ENCODE measurements around the gene CASZ1. TPM values are rescaled to one million over a fixed set of nuclear protein-coding genes. Genes with fewer than 3 reads are reported as not detected.

Gene CASZ1
- polyA plus RNA-seq, 1 experiment, result 0.64 TPM

DNA sequence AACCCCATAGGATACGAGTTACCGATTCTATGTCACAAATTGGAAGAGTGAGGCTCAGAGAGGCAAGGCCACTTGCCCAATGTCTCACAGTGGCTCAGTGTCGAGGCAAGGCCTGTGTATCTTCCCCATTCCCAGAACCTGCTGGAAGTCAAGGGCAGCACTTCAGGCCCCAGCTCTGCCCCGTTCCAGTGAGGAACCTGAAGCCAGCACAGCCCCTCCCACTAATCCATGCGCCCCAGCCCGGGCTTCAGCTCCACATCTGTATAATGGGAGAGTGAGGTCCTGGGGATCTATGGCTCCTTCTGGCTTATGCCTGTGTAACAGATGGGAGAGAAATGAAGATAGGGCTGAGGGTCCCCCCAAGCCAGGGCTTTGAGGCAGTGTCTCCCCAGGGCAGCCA is 56.3 kb downstream of the CASZ1 start:
- Histone ChIP-seq H3K4me3 (ENCODE audit: low read depth, low read length) (no peak overlapping the region), H3K27me3 (ENCODE audit: control insufficient read depth, insufficient read depth, low read length) (peaks cover 16% of the 10 kb centered on the region), H3K36me3 (ENCODE audit: control insufficient read depth, insufficient read depth, low read length) (no peaks in the 10 kb centered on the region)
- ChIA-PET POLR2A (no interaction called here), CTCF (interaction anchor here (1.5 kb wide), 1 partner anchor 9 kb away, joined by 4 read pairs; no protein-coding TSS in a partner anchor)
- TF ChIP-seq, protein P1, sequence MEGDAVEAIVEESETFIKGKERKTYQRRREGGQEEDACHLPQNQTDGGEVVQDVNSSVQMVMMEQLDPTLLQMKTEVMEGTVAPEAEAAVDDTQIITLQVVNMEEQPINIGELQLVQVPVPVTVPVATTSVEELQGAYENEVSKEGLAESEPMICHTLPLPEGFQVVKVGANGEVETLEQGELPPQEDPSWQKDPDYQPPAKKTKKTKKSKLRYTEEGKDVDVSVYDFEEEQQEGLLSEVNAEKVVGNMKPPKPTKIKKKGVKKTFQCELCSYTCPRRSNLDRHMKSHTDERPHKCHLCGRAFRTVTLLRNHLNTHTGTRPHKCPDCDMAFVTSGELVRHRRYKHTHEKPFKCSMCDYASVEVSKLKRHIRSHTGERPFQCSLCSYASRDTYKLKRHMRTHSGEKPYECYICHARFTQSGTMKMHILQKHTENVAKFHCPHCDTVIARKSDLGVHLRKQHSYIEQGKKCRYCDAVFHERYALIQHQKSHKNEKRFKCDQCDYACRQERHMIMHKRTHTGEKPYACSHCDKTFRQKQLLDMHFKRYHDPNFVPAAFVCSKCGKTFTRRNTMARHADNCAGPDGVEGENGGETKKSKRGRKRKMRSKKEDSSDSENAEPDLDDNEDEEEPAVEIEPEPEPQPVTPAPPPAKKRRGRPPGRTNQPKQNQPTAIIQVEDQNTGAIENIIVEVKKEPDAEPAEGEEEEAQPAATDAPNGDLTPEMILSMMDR (IDR thresholded peaks at IDR 0.05; ENCODE audit: insufficient read depth, low read depth, low read length), result no peak
- DNase-seq (ENCODE audit: low read depth), result no peak

DNA sequence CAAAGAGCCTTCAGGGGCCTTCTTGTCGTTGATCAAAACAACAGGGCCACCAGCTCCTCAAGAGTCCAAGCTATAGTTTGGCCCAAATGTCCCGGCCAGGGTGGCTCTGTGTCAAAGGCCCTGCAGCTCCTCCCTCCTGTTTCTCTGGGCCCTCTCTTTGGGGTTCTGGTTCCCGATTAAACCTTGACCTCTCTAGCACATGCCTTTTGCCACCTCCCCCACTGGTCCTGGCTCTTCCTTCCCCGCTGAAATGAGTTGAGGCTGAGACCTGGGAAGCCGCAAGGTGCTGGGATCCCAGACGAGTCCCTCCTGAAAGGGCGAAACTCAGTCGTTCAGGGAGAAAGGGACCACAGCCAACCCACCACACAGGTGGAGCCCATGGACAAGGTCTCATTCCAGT is 56.9 kb downstream of the CASZ1 start:
- TF ChIP-seq, protein P1 (IDR thresholded peaks at IDR 0.05; ENCODE audit: insufficient read depth, low read depth, low read length), result no peak
- POLR2A ChIA-PET, result no interaction called here
- DNase-seq (ENCODE audit: low read depth), result no peak
- H3K36me3 ChIP-seq (ENCODE audit: control insufficient read depth, insufficient read depth, low read length), result no peaks in the 10 kb centered on the region
- peaks cover 19% of the 10 kb centered on the region for H3K27me3 ChIP-seq (ENCODE audit: control insufficient read depth, insufficient read depth, low read length)
- CTCF ChIA-PET, result no interaction called here
- H3K4me3 ChIP-seq (ENCODE audit: low read depth, low read length), result no peak overlapping the region

DNA sequence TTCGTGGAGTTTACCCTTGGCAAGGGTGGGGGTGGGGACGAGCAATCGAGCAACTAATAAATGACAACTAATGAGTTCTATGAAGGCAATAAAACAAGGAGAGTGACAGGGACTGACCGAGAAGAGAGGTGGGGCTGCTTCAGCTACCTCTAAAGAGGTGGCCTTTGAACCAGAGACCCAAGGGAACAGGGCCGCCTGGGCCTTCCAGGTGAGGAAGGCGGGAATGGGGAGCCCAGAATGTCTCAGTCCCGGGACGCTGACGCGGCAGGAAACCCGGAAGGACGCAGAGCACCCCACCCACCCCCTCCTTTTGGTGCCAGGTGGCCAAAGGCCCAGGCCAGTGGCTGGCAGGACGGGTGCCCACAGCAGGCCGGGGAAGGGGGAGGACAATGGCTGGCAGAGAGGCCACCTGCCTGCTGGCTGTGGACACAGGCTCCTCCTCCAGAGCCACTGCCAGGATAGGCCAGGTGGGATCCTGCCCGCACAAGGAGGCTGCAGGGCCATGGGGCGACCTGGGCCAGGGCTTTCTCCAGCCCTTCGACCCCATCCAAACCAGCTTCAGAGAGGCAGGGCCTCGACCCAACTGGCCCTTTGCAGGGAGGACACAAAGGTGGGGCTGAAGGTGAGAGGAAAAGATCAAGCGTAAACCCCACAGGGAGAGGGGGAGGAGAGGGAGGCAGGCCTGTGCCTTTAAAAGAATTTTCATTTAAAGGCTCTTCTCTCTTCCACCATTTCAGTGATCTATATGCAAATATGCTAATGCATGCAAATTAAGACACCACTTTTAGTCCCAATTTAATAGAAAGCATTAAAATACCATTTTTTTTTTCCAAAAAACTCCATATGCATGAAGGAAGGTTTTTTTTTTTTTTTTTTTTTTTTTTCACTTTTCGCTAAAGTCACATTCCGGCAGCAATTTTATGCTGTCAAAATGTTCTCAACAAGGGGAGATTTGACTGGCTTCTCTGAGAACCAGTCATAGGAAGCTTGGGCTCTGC is 58.1 kb downstream of the CASZ1 start:
- POLR2A ChIA-PET, result no interaction called here
- TF ChIP-seq, protein P1 (IDR thresholded peaks at IDR 0.05; ENCODE audit: insufficient read depth, low read depth, low read length), result no peak
- no peak for DNase-seq (ENCODE audit: low read depth)
- peaks cover 25% of the 10 kb centered on the region for H3K27me3 ChIP-seq (ENCODE audit: control insufficient read depth, insufficient read depth, low read length)
- no peak overlapping the region for H3K4me3 ChIP-seq (ENCODE audit: low read depth, low read length)
- CTCF ChIA-PET, result no interaction called here
- H3K36me3 ChIP-seq (ENCODE audit: control insufficient read depth, insufficient read depth, low read length), result no peaks in the 10 kb centered on the region

DNA sequence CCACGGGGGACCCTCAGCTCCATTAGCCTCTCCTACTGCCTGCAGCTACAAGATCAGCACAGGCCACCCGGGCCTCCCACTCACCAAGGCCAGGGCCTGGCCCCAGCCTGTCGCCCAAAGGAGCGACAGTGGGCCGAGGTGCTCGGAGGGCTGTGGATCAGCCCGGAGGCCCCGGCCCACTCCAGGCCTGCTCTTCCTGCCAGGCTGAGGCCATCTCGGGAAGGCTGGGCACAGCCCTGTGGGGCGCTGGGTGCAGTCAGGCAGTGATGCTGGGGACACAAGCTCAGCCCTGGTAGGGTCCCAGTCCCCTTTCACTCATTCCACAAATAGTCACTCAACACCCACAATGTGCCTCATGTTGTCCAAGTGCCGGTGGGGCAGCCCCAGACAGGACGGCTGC is 58.8 kb downstream of the CASZ1 start:
- Histone ChIP-seq H3K36me3 (ENCODE audit: control insufficient read depth, insufficient read depth, low read length) (no peaks in the 10 kb centered on the region), H3K4me3 (ENCODE audit: low read depth, low read length) (no peak overlapping the region), H3K27me3 (ENCODE audit: control insufficient read depth, insufficient read depth, low read length) (peaks cover 25% of the 10 kb centered on the region)
- TF ChIP-seq, protein P1 (IDR thresholded peaks at IDR 0.05; ENCODE audit: insufficient read depth, low read depth, low read length), result no peak
- ChIA-PET POLR2A (no interaction called here), CTCF (no interaction called here)
- no peak for DNase-seq (ENCODE audit: low read depth)

DNA sequence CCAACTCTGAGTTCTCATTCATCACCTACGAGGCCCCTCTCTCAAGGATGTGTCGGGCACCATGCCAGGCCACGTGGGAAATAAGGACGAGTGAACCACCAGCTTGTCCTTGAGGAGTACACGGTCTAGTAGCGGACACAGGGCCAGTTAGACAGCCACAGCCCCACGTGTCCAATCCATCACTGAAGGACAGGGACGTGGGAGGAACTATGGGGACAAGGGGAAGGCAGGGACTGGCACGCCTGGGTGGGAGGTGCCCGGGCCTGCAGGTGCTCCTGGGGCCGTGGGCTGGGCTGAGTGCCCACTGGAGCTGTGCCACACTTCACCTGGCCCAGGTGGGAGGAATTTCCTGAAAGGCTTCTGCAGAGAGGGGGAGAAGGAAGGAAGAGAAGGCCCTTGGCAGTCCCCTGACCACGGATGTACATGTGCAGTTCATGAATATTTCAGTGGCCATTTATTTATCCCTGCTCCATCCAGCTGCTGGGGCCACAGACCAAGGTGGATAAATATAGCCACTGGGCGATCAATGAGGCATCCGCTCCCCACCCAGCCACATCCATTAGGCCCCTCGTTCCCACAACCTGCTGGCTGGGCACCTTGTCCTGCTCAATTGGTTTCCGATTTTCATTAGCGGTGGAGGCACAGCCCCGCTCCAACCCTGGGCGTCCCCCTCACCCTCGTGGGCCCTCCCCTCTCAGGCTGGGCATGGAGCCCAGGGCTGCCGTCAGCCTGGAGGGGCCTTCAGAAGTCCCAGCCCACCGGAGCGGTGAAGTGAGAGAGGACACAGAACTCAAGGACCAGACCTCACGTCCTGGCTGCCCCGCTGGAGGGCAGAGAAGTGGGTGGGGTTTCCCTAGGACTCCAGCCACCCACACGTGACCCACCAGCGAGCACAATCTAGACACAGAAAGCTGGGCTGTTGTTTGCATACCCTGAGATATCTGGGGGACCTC is 59.5 kb downstream of the CASZ1 start:
- H3K27me3 ChIP-seq (ENCODE audit: control insufficient read depth, insufficient read depth, low read length), result peaks cover 27% of the 10 kb centered on the region
- ChIA-PET POLR2A (no interaction called here), CTCF (no interaction called here)
- no peak overlapping the region for H3K4me3 ChIP-seq (ENCODE audit: low read depth, low read length)
- no peak for DNase-seq (ENCODE audit: low read depth)
- no peaks in the 10 kb centered on the region for H3K36me3 ChIP-seq (ENCODE audit: control insufficient read depth, insufficient read depth, low read length)
- TF ChIP-seq, protein P1 (IDR thresholded peaks at IDR 0.05; ENCODE audit: insufficient read depth, low read depth, low read length), result no peak
